GM21447 (cell line): ENCODE measurements around the gene MAP2K2.

Source experiments
- ATAC-seq: cut with Tn5 transposase; IDR thresholded peaks from one replicate; pipeline ENCODE4 v1.9.1; 2021; ENCODE audit not compliant: unreplicated experiment

Gene MAP2K2

DNA sequence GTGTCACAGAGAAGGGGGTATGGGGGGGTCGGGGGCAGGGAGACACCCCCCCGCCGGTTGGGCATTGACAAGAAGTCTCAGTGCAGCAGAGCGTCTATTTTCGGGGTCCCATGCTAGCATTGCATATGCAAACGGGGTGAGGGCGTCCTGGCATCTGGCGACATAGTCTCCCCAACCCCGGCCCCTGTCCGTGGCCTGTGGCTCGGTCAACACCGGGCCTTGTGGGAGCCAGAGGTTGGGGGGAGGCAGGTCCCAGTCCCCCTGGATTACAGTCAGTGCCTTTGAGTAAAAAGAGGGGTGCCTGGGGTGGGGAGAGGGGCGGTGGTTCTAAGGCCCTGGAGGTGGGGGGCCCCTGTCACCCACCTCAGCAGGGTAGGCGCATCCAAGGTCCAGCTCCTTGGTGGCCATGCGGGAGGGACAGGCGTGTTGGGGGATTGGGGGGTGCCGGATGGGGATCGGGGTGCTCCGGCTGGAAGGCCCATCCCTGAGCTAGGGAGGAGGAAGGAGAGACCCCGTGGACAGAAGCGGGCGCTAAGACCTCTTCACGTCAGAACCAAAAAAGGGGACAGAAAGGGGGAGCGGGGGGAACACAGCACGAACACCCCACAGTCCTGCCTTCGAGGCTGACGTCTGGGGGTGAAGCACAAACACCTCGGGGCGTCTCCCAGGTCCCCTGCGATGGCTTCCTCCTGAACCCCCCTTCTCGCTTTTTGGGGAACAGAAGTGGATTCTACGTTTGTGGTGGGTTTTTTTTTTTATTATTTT lies 78.1 kb downstream of the MAP2K2 start:
- ATAC-seq: no peak

DNA sequence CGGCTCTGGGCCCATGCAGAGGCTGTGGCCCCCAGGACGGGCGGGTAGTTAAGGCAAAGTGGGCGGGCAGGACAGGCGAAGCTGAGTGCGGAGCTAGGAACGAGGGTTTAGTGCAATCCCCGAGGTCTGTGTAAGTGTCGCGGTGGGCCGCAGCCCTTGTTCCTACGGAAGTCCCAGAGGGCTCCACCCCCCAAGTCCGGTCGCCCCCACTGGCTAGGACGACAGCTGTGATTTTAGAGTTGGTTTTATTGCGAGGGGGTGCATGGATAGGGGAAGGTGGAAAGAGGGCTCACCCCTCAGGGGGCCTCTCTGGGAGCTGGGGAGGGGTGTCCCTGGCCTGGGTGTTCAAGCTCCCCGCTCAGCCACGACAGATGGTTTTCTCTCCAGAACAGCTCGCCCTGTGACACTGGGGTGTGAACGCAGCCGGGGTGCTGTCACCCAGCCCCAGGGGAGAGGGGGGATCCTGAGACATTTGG lies 78.9 kb downstream of the MAP2K2 start:
- ATAC-seq: no peak

DNA sequence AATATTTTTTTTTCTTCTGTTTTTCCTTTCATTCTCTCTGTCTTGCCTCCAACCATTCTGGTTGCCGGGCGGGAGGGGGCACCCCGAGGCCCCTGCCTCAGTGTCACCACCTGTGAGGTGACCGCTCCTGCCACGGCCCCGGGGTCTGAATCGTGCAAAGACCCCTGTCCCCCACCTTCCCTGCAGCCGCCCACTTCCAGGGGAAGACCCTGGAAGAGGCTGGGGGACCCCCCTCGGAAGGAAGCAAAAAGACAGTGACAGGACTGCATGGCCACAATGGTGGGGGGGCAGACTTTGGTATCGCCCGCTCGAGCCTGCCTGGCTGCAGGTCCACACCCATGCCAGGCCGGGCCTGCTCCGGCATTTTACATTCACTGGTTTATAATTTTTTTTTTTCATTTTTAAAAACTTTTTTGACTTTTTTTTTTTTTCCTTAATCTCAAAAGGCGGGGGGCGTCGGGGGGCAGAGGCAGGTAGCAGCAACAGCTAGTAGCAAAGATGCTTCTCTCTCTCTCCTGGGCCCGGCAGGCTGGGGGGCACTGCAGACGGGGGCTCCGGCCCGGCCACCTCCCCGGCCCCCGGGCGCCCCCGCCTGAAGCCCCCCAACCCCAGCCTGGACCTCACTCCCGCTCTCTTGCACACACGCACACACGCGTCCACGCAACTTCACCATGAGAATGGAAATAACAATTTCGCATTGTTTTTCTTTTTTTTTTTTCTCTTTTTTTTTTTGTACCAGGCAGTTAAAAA lies 79.8 kb downstream of the MAP2K2 start:
- ATAC-seq: no peak

DNA sequence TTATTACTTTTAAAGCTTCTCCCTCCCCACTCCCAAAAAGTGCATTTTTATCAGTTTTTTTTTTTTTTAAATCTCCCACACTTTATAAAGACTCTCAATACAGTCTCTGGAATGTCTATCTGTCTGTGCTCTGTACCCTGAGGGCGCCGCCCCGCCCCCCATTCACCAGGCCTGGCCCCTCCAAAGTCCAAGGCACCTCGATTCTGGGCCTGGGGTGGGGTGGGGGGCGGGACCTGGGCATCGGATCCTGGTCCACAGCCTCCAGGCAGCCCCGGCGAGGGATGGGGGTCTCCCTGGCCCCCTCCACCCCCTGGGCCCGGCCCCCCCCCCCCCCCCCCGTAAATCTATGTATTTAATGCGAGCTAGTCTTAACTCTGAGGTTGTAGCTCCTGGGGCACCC lies 80.5 kb downstream of the MAP2K2 start:
- ATAC-seq: no peak

DNA sequence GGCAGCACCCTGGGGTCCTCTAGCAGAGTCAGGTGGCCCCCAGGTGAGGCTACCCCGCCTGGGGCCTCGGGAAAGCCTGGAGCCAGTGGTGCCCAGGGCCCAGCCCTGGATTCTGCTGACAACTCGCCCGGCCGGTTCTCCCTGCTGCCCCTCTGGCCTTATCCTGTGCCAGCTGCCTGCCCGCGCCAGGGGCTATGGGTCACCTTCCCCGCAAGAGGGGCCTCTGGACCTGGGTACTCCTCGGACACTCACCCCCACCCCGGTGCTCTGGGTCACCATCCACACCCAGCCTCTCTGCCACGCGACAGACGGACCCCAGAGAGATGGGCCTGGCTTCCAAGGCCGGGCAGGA lies 81.2 kb downstream of the MAP2K2 start:
- no peak for ATAC-seq

DNA sequence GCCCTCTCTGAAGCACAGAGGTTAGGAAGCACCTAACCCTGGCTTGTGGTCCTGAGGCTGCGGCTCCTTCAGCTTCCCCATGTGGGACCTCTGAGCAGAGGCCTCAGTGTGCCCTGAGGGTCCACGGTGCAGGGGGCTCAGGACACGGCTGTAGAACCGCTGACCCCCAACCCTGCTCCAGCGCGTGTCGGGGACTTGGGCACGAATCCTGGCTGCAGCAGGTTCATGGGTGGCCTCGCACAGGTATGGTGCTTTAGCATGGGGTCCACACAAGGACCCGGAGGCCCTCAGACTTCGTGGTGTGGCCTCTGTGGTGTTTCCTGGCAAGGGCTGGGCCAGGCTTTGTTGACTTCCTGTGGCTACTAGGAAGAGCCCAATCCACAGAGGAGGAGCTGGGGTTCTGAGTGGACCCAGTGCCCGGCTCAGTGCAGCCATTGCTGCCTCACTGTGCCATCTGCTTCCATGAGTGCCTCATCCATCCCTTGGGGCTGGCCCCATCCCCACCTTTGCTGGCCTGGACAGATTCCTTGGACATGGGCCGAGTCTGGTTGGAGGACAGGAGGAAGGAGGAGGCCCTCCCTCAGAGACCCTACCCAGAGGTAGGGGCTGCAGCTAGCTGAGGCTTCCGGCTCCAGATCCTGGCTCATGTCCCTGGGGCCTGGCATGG lies 81.7 kb downstream of the MAP2K2 start:
- no peak for ATAC-seq
